Dedifferentiated amniotic fluid mesenchymal stem cell (primary cell): ENCODE data around the gene IRF9.
"Not testable (repeated sequence)": the region's sequence is repeated elsewhere in the genome, so short reads cannot be mapped to it uniquely, and the experiment has no call there.

Experiments used
- DNase-seq: peaks from one replicate; pipeline ENCODE4 v3.0.0-alpha.2; 2016; ENCODE audit errors: extremely low spot score

Gene IRF9

DNA sequence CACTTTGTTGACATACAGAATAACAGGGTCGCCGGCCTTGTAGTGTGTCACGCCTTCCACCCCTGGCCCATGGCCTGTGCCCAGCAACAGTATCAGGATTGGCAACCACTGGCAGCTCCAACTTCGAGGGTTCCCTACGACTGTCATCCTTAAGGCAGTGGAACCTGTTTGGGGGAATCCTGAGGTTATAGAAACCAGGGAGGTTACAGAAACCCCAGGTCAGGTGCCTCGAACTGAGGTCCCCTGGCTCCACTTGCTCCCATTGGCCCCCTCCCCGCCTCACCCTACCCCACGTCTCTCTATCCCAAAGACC, 33.8 kb downstream of the IRF9 start:
- DNase-seq = no peak

DNA sequence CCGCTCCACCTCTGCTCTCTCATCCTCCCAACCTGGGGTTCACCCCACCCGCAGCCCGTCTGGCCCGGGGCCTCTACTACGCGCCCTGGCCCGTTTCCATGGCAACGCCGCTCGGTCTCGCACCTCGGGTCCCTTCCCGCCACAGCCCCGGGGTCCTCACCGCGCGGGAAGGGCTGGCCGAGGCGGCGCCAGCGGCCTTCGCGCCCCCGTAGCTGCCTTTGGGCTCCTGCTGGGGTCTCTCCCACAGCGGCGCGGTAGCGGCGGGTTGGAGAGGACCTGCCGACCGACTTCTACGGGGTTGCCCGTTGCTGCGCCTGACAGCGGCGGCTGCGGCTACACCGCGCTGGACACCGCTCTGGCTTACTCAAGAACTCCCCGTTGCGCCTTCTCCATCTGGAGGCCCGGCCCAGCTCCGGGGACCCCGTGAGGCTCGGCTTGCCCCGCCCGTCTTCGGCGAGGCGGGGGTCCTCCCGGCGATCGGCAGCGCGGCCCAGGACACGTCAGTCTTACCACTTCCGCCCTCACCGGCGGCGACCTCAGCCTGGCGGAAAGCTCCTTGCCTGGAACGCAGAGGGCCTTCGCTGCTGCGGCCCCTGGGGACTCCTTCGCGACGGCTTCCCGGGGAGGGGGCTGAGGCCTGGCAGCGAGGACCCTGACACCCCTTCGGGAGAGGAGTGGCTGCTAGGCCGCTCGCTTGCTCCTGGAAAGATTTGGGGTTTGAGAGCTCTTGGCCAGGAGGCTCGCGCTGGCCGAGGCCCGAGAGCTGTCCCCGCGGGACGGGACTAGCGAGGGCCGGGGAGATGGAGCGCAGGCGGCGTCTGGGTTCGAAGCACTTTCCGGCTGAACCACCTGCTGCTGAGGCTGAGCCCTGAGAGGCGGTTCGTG, 34.4 kb downstream of the IRF9 start, which contains the start of gene TM9SF1:
TM9SF1 (minus strand) TSS at position 256 of the 885 bp plus-strand sequence. CDS start 422 bp downstream, outside the sequence.
- peak; percentile 62 for DNase-seq

DNA sequence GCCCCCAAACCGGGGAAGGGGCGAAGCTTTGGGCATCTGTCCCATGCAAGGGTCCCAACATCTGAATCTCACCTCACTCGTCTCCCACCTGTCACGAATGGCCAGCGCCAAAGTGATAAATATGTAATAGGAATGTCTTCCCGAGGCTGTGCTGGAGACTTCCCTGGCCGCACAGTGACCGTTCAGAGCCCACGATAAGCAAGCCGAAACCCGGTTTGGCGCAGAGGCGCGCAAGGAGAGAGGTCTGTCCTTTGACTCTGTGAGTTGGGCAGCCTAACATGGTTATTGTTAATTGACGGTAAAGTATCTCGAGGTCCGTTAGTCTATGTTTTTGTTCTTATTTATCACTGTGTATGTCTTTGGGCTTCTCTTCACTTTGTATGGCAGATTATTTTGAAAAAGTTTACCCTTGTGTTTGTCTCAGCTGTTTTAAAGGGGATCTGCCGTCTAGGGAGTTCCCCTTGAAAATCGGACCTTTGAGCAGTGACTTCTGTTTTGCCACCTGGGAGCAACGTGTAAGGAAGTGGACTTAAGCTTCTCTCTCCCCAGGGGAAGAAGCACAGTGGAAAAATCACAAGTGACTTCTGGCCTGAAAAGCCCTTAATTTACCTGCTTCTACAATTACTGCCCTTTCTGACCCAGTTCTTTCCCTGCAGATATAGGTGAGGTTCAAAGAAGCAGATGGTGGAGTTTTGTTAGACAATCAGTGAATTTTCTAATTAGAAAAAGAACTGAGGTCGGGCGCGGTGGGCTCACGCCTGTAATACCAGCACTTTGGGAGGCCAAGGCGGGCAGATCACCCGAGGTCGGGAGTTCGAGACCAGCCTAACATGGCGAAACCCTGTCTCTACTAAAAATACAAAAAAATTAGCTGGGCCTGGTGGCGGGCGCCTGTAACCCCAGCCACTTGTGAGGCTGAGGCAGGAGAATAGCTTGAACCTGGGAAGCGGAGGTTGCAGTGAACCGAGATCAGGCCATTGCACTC, 35.3 kb downstream of the IRF9 start:
- no peak for DNase-seq

DNA sequence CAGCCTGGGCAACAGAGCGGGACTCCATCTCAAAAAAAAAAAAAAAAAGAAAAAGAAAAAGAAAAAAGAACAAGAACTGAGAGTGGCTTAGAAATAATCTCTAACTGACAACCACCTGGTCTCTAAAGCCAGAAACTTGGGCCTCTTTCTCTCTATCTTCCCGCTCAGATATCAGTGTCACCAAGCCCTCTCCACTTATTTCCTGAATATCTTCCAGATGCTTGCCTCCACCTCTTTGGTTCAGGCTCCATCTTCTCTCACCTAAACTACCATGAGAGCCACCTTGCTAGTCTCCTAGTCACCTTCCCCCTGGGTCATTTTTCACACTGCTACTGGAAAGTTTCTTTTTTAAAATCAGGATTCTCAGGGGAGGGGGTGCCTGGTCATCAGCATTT, 36.0 kb downstream of the IRF9 start:
- DNase-seq = no peak

DNA sequence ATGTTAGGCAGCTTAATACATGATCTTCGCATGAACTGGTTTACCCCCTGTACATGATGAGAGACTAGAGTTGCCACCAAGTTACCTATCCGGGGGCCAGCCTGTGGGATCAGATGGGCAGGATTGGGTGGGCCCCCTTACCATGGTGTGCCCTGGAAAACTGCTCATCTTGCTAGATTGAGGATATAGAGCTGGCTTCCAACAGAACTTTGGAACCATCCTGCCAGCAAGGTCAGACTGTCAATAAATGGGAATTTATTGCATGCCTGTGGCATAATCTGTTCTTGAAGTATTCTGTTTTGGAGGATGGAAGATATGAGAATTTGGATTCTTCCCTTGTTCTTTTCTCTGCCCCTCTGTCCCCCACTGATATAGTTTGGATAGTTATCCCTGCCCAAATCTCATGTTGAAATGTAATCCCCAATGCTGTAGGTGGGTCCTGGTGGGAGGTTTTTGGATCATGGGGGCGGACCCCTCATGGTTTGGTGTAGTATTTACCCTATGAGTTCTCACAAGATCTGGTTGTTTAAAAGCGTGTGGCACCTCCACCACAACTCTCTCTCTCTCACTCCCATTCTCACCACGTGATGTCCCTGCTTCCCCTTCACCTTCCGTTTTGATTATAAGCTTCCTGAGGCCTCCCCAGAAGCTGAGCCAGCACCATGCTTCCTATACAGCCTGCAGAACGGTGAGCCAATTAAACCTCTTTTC, 37.9 kb downstream of the IRF9 start:
- no peak for DNase-seq

DNA sequence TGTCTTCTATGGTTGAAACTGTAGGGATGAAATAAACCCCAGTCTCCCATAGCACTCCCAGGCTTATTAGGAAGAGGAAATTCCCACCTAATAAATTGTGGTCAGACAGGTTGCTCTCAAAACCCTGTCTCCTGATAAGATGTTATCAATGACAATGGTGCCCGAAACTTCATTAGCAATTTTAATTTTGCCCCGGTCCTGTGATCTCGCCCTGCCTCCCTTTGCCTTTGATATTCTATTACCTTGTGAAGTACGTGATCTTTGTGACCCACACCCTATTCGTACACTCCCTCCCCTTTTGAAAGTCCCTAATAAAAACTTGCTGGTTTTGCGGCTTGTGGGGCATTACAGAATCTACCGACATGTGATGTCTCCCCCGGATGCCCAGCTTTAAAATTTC, 41.5 kb downstream of the IRF9 start:
- not testable (repeated sequence) for DNase-seq

DNA sequence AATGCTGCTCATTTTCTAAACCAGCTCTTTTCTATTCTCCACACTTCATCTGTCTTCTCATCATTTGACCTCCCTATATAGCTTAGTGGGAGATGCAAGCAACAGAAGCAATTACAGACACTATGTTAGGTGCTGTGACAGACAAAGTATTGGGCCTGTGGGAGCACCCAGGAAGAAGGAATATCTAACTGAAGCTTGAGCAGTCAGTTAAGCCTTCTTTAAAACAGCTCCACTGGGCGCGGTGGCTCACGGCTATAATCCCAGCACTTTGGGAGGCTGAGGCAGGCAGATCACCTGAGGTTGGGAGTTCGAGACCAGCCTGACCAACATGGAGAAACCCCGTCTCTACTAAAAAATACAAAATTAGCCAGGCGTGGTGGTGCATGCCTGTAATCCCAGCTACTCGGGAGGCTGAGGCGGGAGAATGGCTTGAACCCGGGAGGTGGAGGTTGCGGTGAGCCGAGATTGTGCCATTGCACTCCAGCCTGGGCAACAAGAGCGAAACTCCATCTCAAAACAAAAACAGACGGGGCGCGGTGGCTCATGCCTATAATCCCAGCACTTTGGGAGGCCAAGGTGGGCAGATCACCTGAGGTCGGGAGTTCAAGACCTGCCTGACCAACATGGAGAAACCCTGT, 42.3 kb downstream of the IRF9 start:
- not testable (repeated sequence) for DNase-seq

DNA sequence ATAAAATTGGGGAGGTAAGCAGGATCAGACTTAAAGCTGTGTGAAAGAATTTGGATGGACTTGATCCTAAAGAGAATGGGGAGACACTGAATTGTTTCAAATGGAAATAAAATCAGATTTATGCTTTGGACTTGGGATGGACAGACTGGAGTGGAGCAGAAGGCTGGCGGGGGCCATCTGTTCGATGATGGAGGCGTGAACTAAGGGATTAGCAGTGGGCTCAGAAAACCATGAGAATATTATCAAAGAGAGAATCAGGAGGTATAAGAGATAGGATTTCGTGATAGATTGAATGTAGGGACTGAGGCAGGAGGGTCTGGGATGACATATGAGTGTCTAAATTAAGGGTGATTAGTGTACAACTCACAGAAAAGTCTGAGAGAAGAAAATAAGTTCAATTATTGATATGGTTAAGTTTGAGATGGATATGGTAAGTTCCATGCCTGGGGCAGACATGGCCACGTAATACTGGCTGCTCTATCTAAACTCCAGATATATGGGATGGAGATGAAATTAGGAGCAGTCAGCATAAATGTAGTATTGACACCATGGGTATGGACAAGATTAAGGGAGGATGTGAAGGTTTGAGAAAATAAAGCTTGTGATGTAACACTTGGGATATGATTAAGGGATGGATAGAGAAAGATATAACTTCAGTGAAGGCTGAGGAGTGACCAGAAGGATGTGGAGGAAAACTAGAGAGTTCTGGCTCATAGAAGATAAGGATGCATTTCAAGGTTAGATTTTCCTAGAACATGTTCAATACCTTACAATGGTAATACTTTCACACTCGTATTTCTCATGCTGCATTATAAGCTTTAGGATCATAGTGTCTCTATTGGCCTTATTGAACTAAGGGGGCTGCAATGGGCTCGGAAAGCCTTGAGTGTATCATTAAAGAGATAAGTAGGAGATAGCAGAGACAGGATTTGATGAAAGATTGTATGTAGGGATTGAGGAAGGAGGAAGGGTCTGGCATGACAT, 43.4 kb downstream of the IRF9 start:
- no peak for DNase-seq

DNA sequence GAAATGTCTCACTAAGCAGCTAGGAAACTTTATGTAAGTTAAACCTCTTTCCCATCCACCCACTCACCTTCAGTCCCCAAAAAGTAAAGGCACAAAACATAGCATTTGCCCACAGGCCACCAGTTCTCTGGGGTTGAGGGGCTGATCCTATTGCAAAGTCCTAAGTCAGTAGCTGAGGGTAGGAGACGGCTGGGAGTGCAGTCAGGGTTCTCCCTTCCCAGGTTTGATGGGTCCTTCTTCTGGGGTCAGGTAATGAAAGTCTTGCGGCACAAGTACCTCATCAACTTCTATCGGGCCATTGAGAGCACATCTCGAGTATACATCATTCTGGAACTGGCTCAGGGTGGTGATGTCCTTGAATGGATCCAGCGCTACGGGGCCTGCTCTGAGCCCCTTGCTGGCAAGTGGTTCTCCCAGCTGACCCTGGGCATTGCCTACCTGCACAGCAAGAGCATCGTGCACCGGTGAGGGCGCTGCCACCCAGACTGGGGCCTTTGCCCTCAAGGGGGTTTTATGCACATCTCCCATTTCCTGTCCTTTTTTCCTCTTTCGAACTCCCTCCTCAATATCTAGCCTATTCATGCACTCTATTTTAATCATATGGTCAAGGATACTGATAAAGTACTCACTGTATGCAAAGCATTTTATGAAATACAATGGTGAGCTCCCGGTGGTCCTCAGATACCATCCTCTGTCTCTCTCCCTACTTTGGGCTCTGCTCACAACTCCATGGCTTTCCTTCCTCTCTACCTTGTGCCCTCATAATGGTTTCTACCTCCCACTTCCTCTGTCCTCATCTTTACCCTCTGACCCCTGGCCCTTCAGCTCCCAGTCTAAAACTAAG, 45.4 kb downstream of the IRF9 start:
- DNase-seq = no peak

DNA sequence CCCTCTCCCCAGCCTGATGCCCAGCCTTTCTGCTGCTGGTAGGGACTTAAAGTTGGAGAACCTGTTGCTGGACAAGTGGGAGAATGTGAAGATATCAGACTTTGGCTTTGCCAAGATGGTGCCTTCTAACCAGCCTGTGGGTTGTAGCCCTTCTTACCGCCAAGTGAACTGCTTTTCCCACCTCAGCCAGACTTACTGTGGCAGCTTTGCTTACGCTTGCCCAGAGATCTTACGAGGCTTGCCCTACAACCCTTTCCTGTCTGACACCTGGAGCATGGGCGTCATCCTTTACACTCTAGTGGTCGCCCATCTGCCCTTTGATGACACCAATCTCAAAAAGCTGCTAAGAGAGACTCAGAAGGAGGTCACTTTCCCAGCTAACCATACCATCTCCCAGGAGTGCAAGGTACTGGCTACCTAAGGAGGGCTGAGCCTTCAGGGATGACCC, 46.1 kb downstream of the IRF9 start:
- no peak for DNase-seq

DNA sequence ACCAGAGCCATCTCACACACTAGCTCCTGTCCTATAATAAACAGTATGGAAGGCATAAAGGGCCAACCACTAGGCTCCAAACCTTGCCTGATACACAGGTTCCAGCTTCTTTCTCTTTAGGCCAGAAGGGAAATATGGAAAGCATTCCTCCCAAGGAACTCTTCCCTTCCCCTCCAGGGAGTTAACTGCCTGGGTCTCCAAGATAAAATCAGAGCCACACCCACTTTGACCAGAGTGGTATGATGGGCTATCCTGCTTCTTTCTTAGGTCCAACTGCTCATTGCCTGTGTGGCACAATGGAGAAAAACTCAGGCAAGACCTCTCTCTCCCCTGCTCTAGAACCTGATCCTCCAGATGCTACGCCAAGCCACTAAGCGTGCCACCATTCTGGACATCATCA, 46.6 kb downstream of the IRF9 start:
- DNase-seq = no peak

DNA sequence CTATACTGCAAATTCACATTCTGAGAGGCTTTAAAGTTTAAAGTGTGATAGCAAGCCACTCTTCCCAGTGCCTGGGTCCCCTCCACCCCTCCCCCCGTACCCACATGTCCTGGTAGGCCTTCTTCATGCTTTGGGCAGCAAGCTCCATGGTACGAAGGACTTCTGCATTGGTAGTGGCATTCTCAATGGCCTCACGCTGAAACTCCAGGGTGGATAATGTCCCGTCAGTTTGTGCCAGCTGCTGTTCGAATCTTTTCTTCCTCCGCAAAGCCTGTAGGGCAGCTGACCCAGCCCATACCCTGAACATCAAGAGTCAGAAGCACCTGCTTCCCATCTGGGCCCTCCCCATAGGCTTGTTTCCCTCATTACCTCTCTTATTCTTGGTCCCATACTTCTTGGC, 50.2 kb downstream of the IRF9 start:
- no peak for DNase-seq

DNA sequence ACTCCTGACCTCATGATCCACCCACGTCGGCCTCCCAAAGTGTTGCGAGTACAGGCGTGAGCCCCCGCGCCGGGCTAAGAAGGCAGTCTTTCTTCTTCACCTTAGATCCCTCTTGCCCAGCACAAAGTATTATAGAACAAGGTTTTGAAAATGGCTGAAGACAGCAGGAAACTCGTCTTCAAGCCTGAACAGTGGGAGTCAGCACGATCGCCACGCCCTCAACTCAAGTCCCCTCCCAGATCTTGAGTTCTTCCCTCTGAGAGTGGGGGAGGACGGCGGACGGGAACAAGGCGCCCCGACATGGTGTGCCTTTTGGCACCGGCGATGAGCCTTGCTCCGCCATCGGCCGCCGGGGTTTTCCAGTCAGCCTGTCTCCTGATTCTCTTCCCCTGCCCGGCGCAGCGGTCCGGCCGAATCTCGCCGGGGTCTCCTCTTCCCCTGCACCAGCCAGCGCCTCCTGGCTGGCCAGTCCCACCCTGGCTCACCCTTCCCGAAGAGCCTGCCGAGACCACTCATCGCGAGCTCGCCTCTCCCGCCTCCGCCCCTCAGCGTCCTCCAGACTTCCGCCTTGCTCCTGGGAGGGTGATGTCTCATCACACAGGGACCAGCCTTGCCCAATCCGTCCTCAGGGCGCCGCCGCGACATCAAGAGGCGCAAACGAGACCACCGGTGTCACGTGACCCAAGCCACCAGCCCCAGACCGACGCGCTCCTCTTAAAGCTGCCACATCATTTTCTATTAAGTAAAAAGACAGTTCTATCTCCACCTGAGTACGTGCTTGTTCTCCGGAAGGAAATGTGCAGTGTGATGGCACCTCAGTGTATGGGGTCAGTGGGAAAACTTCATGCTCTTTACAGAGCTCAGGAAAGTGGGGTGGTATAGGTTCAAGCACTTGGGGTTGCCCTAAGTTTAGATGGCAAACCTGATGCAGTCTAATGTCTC, 52.1 kb downstream of the IRF9 start, which contains the start of gene CHMP4A:
CHMP4A (minus strand) TSS at position 565 of the 942 bp plus-strand sequence; CDS start at position 516, 49 bp downstream.
- DNase-seq = peak; percentile 98

DNA sequence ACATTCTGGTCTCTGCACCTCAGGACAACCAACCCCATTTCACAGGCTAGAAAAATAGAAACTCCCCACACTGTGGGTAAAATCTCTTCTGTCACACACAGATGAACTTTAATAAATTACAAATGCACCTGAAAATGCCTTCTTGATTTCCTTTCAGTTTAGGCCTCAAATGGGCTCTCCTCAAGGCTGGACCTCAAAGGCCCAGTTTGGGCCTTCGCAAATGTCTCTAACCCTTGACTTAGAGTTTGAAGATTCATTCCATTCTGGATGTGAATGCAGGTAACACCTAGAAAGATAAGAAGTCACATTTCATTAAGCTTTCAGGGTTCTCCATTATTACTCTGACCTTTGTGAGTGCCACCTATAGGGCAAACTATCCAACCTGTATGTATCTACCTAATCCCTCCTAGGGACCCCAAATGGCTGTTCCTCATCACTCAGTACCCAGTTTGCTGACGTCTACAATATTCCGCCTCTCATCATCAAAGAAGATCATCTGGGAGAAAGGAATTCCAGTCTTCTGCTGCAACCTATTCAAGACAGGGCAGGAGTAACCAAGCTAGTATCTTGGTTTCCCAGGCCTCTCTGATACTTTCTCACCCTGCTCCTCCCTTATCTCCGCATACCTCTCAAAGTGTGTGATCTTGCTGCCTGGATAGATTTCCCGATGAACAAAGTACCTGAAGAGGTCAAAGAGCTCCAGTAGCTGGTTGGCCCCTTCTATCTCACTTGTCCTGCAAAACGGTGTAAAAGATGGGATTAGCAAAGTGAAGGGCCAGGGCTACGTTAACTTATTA, 53.0 kb downstream of the IRF9 start:
- DNase-seq = no peak

DNA sequence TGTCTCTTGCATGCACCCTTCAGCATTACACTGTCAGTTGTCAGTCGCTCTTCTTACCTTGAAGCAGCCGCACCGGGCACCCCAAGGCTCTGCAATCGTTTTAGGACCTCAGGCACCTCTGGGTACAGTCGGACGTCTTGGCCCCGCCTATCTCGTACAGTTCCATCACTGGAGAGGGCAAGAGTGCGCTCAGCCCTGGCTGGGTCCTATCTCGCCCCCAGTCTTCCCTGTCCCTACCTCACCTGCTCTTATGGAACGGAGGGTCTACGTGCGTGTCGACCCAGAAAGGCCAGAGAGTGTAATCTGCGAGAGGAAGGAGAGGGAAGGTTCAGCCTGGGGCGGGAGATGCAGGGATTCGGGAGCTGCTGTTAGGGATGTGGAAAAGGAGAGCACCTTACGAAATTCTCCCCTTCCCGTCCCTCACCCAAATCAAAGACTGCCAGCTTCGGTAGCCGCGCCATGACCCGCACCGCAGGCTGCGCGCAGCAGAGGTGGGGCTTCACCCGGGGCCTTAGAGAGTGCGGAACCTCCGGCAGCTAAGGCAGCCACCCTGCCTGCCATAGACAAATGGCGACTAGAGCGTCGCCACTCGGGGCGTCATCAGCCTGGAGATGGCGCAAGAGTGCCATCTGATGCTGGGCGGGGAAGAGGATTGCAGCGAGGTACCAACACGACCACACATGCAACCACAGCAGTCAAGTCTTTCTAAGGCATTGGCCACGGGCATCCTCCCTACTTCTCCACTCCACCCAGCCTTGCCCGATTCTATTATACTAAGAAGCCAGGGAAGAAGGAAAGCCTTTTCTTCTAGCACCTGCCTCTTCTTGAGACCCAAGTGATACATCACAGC, 54.7 kb downstream of the IRF9 start, which contains the start of gene MDP1:
MDP1 (minus strand) TSS at position 572 of the 850 bp plus-strand sequence; CDS start at position 461, 111 bp downstream.
- DNase-seq = peak; percentile 81
